H54 (cell line): ENCODE results near the gene ZNF215.
"Not testable (repeated sequence)": the region's sequence is repeated elsewhere in the genome, so short reads cannot be mapped to it uniquely, and the experiment has no call there.

Source experiments
- DNase-seq: peaks from one replicate; pipeline ENCODE4 v3.0.0; 2011; ENCODE audit warnings: low spot score, mixed read lengths; ENCODE audit not compliant: insufficient read length
- FAIRE-seq: peaks from 3 replicates; lab custom pipeline; 2011; peaks lifted over from hg19 to GRCh38; lab: Jason Lieb, UNC
- POLR2A ChIP-seq: IDR thresholded peaks from 2 replicates; pipeline ENCODE4 v1.6.1; 2011; ENCODE audit warnings: low read depth, mild to moderate bottlenecking, low read length

ZNF215 gene

DNA sequence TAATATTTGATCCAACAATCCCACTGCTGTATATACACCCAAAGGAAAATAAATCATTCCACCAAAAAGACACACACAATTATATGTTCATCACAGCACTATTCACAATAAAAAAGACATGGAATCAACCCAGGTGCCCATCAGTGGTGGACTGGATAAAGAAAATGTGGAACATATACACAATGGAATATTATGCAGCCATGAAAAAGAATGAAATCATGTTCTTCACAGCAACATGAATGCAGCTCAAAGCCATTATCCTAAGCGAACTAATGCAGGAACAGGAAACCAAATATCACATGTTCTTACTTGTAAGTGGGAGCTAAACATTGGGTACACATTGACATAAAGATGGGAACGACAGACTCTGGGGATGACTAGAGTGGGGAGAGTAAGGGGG is 6.5 kb upstream of the ZNF215 start:
- TF ChIP-seq POLR2A = no peak
- DNase-seq (no peak), FAIRE-seq (peak; percentile 43)

DNA sequence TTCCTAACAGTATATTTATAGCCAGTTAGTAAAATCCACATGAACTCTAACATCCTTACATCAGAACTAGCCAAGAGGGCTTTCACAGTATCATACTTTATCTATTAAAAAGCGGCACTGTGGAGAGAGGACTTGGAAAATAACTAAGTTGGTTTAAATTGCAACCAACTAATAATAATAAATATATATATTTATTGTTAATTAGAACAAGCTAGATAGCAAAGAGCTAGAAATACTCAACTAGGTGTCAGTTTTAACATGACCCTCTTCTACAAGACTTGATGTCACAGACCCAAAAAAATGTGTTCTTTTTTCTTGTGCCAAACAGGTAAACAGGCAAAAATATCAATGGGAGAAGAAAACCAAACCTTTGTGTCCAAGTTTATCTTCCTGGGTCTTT is 5.5 kb upstream of the ZNF215 start, which contains the start of gene OR2D3:
Gene OR2D3, plus strand, starts transcription at position 301 of the 400 bp plus-strand sequence. Its CDS starts 0 bp downstream, at position 301.
- FAIRE-seq (no peak), DNase-seq (no peak)
- TF ChIP-seq POLR2A = no peak

DNA sequence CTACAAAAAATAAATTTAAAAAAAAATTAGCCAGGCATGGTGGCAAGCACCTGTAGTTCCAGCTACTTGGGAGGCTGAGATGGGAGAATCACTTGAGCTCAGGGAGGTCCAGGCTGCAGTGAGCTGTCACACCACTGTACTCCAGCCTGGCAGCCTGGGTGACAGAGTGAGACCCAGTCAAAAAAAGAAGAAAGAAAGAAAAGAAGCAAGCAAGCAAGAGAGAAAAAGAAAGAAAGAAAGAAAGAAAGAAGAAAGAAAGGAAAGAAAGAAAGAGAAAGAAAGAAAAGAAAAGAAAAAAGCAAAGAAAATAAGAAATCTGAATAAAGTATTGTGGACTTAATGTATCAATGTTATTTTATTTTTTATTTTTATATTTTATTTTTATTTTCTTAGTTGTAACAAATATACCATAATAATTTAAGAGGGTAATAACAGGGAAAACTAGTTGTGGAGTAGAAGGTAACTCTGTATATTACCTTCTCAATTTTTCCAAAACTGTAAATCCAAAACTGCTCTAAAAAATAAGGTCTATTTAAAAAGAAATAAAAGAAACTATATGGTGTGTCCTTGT is 1.1 kb upstream of the ZNF215 start:
- TF ChIP-seq POLR2A = no peak
- DNase-seq (no peak), FAIRE-seq (no peak)

DNA sequence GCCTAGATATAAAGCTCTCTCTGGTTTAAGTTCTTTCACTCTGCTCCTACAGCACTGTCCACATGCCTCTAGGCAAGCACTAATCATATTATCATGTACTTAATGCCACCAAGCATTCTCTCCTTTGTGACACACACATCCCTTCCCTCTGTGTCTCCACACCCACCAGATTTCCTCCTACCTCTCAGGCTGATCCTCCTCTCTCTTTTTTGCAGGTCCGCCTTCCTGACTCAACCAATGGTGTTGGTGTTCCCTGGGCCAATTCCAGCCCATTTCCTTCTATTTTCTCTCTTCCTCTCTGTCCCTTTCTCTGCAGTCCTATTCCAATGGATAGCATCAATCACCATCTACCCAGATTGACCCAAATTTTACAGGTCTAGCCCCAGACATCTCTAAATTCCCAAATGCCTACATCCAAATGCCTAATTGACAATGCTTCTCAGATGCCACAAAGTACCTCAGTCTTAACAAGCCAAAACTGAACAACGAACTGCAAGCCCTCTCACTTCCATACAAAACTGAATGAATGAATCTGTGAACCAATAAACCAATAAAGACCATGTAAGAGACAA is 504 bp upstream of the ZNF215 start:
- no peak for TF ChIP-seq POLR2A
- FAIRE-seq = no peak
- DNase-seq = no peak

DNA sequence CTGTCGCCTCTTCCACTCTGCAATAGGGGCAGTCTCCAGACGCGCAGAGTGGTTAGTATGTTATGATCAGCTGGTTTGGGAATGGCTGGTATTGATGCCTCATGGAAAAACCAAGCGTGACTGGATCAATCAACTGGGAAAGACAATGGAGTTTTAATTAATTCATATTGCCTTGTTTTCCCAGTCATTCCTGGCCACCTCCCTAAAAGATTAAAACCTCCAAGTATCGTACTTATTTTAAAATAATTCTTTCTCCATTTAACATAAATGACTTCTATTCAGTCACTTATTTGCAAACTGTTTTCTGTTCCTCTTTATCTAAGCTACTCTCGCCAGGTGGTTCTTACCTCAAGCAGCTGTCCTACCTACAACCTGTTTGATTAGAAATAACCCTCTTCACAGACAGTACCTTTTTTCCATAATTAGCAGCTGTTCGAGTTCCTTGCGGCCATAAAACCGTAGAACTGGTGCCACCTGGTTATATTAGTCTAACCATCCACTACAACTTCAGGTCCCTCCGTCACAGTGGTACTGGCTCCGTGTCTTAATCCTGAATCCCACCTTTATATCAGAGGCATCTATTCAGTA is 898 bp downstream of the ZNF215 start:
- DNase-seq = no peak

DNA sequence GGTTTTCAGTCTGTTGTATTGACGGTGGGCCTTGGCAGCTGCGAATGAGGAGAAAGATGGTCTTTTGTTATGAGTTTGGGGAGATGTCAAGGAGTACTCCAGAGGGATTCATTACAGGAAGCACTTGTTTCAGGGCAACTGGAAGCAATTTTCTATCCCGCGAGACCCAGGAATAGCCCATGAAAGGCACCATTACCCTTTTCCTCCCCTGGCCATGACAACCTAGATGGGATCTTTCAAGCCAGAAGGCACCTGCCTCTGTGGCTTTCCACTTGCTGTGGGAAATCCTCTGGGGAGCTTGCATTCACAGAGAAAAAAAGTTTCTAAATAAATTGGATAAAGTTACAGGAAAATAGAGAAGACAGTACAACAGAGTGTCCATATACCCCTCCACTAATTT is 2.7 kb downstream of the ZNF215 start:
- no peak for FAIRE-seq
- TF ChIP-seq POLR2A = no peak
- DNase-seq = no peak

More for the DNA sequence above, 898 bp downstream of the ZNF215 start:
- no peak for TF ChIP-seq POLR2A
- peak; percentile 6 for FAIRE-seq

DNA sequence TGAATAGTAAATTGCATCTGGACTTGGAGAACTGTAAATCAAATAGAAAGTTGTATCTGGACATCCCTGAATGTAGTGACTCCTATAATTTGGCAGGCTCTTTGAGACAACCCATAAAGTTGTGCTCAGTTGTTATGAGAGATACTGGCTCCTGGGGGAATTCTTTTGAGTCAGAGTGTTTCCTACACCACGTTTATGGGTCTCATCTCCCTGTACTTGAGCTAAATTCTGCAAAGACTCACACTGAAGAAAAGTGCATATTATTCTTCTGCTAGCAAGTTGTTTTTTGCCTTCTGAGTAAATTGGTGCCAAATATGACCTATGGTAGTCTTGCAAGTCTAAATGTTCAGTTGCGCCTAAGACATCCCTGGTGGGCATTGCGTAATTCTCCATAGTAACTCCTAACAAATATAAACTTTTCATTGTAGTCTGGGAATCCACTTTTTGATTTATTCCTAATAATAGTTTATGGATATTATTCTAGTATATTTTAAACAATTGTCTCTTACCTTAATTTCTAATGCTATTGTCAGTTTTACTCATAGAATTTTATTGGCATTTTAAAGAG is 5.0 kb downstream of the ZNF215 start:
- FAIRE-seq = no peak

DNA sequence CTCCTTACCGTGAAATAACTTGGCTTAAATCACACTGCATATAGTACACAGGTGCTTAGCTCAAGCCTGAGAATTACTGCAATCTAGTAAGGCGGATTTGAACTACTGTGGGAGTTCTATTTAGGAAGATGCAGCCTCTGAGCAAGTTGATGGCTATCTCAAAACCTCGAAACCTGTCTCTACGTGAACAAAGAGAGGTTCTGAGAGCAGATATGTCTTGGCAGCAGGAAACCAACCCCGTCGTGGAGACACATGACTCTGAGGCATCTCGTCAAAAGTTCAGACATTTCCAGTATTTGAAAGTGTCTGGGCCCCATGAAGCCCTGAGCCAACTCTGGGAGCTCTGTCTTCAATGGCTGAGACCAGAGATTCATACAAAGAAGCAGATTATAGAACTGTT is 5.9 kb downstream of the ZNF215 start:
- DNase-seq (no peak), FAIRE-seq (no peak)
- no peak for TF ChIP-seq POLR2A

More for the DNA sequence above, 5.0 kb downstream of the ZNF215 start:
- TF ChIP-seq POLR2A = no peak
- no peak for DNase-seq

DNA sequence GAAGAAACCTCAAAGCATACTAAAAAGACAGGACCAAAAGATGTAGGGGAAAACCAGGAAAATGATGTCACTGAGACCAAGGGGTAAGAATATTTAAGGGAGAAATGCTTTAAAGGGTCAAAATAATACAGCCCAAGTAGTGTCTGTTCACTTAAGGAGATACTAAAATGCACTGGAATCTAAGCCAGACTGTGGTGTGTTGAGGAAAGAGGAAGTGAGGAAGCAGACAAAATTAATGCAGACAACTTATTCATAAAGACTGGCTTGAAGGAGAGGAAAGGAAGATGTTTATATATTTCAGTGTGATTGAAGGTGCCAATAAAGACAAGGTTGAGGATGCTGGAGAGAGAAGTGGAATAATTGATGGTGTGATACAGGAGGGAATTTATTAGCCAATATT is 15.7 kb downstream of the ZNF215 start:
- FAIRE-seq (peak; percentile 20), DNase-seq (no peak)
- TF ChIP-seq POLR2A = no peak

DNA sequence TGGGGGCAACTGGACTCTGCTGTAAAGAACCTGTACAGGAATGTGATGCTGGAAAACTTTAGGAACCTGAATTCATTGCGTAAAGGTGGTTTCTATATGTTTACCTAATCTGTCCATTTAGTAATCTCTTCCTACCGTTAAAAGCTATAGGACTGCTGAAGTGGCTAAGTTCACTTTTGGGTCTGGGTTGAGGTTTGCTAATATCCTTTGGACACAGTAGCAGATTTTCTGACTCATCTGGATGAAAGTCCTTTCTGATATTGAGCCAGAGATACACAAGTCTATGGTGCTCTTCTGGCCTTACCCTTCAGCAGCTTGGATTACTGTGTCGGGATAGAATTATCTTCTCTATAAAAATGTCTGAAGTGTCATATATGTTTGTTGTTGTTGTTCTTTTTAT is 16.9 kb downstream of the ZNF215 start:
- DNase-seq (no peak), FAIRE-seq (no peak)
- no peak for TF ChIP-seq POLR2A

DNA sequence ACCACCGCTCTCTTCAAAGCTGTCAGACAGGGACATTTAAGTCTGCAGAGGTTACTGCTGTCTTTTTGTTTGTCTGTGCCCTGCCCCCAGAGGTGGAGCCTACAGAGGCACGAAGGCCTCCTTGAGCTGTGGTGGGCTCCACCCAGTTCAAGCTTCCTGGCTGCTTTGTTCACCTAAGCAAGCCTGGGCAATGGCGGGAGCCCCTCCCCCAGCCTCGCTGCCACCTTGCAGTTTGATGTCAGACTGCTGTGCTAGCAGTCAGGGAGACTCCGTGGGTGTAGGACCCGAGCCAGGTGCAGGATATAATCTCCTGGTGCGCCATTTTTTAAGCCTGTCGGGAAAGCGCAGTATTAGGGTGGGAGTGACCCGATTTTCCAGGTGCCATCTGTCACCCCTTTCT is 28.0 kb downstream of the ZNF215 start:
- DNase-seq, FAIRE-seq: not testable (repeated sequence)

DNA sequence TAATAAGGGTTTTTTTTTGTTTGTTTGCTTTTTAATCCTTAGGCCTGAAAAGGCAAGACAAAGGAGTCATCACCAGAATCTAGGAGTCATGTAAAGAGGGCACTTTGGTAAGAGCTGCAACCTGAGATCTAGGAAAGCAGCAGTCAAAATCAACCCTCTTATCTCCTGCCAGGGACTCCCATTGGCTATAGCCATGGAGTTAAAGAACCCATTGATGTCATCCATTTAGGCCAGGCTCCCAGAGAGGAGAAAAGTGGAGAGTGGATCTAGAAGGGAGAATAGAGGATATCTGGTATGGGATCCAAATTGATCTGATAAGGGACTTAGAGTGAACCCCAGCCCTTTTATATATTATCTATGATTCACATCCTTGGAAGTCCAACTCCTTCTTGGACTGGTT is 35.9 kb downstream of the ZNF215 start:
- TF ChIP-seq POLR2A = no peak
- no peak for FAIRE-seq
- DNase-seq = no peak

DNA sequence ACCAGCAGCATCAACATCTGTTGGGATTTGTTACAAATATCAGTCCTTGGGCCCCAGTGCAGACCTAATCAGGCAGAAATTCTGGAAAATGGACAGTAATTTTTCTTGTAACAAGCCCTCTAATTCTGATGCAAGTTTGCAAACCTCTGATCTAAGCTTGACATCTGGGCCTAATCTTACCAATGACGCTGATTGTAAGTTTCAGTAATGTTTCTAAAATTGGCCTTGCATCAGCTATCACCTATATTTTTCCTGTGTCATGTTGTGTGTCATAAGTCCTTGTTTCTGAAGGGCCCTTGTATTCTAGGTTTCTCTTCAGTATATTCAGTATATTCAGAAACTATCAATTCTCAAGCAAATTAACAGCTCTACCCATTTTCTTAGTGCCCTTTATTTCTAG is 36.4 kb downstream of the ZNF215 start:
- TF ChIP-seq POLR2A = no peak
- DNase-seq (no peak), FAIRE-seq (peak; percentile 30)

DNA sequence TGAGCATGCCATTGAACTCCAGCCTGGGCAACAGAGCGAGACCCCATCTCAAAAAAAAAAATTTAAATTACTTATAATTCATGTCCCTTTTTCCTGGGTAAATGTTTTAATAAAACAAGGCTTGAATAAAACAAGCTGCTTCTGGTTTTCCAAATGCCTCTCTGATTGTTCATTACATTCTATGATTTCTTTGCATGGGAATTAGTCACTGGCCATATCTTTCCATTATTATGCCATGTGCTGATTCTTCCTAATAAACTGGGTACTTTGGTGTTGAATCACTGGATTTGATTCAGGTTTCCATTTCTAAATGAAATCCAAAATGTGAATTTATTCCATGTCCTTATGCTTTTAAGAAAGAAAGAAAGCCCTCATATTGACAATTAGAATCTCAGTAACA is 42.6 kb downstream of the ZNF215 start:
- DNase-seq = no peak
- no peak for TF ChIP-seq POLR2A
- FAIRE-seq = no peak

DNA sequence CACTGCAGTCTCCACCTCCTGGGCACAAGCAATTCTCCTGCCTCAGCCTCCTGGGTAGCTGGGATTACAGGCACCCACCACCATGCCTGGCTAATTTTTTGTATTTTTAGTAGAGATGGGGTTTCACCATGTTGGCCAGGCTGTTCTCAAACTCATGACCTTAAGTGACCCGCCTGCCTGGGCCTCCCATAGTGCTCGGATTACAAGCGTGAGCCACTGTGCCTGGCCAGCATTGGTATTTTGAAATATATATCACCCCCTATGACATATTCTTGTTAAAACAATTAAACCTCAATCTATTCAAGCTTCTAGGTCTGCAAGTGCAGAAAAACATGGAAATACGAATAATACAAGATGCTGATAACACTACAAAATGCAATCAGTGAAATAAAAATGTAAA is 43.6 kb downstream of the ZNF215 start:
- FAIRE-seq, DNase-seq: not testable (repeated sequence)
